NCI-H2029 (cell line): ENCODE measurements around the gene LDB2.

Experiments used
- DNase-seq: peaks from one replicate; lab custom pipeline; 2025; lab: John Stamatoyannopoulos, UW

Gene LDB2

GRCh38 chr4:16685536-16685935, 212.9 kb downstream of the LDB2 start:
- no peak for DNase-seq

- no peak for DNase-seq
Measured at GRCh38 chr4:16684935-16685334, 213.5 kb downstream of the LDB2 start.

- no peak for DNase-seq
Measured at GRCh38 chr4:16684097-16684496, 214.3 kb downstream of the LDB2 start.

GRCh38 chr4:16682975-16683374, 215.5 kb downstream of the LDB2 start:
- no peak for DNase-seq

- no peak for DNase-seq
Measured at GRCh38 chr4:16677001-16677944, 221.2 kb downstream of the LDB2 start.

GRCh38 chr4:16676230-16676770, 222.1 kb downstream of the LDB2 start:
- DNase-seq: no peak

- DNase-seq: no peak
Measured at GRCh38 chr4:16674082-16674481, 224.4 kb downstream of the LDB2 start.

GRCh38 chr4:16672421-16672820, 226.0 kb downstream of the LDB2 start:
- no peak for DNase-seq

- no peak for DNase-seq
Measured at GRCh38 chr4:16671741-16672140, 226.7 kb downstream of the LDB2 start.

- DNase-seq: no peak
Measured at GRCh38 chr4:16670727-16671126, 227.7 kb downstream of the LDB2 start.

- no peak for DNase-seq
Measured at GRCh38 chr4:16669036-16669435, 229.4 kb downstream of the LDB2 start.

- no peak for DNase-seq
Measured at GRCh38 chr4:16668488-16668887, 230.0 kb downstream of the LDB2 start.

- no peak for DNase-seq
Measured at GRCh38 chr4:16667464-16667863, 231.0 kb downstream of the LDB2 start.

GRCh38 chr4:16665942-16666551, 232.4 kb downstream of the LDB2 start:
- DNase-seq: no peak

GRCh38 chr4:16663732-16664131, 234.7 kb downstream of the LDB2 start:
- DNase-seq: no peak

GRCh38 chr4:16663307-16663706, 235.1 kb downstream of the LDB2 start:
- no peak for DNase-seq

- no peak for DNase-seq
Measured at GRCh38 chr4:16661813-16662212, 236.6 kb downstream of the LDB2 start.

GRCh38 chr4:16660656-16661055, 237.8 kb downstream of the LDB2 start:
- no peak for DNase-seq

- no peak for DNase-seq
Measured at GRCh38 chr4:16659694-16660093, 238.8 kb downstream of the LDB2 start.

- no peak for DNase-seq
Measured at GRCh38 chr4:16659079-16659478, 239.4 kb downstream of the LDB2 start.

- no peak for DNase-seq
Measured at GRCh38 chr4:16658183-16658582, 240.3 kb downstream of the LDB2 start.

GRCh38 chr4:16655111-16655510, 243.3 kb downstream of the LDB2 start:
- no peak for DNase-seq

GRCh38 chr4:16652732-16653305, 245.6 kb downstream of the LDB2 start:
- DNase-seq: no peak
